ENCODE data around the gene BMP6.

BMP6 gene

DNA sequence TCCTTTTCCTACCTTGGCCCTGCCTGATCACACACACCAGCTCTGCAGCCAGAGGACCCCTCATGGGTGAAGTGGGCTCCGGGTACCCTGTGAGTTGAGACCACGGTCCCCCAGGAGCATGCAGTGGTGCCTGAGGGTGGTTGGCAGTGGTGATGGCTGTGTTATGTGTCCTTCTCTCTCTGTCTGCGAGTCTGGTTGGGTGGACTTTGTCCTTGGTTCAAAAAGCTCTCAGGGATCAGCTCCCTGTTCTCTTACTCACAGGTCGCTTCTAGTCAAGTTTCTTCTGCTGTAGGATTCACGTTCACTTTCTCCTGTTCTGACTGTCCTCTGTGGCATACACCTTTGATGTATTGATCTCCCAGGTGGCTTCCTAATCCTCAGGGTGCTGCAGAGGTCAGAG lies 100.1 kb downstream of the BMP6 start:
- DNase-seq (ENCODE audit: low read depth in 2 of 2), result no peak

DNA sequence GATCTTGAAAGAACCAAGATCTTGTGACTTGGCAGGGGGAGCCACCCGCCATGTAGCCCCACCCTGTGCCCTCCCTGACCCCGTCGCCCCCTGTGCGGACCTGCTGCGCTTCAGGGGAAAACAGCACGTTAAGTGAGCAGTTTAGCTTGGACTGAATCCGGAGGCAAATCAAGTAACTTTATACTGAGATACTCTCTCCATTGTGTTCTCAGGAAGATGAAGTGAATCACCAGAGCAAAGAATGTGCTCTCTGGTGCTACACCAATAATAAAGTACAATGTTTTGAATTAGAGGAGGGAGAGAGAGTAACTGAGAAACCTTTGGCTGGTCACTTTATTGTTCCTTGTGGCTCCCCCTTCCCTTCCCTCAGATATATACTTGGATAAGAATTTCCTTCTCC lies 101.2 kb downstream of the BMP6 start:
- DNase-seq (ENCODE audit: low read depth in 2 of 2), result no peak

DNA sequence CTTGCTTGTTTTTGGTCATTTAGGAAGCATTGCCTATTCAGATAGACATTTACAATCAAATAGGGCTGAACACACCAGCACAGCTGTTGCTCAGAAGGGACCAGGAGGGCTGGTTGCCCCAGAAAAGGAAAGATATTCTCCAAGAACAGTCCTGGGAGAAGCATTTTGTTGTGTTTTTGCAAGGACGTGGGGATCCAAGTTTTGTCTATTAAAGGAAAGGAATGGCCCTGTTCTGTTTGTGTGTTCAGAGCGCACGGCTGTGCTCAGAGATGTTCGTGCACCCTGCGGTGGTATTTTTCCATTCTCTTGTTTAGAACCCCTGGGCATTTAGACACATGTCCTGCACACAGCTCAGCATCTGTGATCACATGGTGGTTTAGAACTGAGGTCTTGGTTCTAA lies 102.2 kb downstream of the BMP6 start:
- no peak for DNase-seq (ENCODE audit: low read depth in 2 of 2)

DNA sequence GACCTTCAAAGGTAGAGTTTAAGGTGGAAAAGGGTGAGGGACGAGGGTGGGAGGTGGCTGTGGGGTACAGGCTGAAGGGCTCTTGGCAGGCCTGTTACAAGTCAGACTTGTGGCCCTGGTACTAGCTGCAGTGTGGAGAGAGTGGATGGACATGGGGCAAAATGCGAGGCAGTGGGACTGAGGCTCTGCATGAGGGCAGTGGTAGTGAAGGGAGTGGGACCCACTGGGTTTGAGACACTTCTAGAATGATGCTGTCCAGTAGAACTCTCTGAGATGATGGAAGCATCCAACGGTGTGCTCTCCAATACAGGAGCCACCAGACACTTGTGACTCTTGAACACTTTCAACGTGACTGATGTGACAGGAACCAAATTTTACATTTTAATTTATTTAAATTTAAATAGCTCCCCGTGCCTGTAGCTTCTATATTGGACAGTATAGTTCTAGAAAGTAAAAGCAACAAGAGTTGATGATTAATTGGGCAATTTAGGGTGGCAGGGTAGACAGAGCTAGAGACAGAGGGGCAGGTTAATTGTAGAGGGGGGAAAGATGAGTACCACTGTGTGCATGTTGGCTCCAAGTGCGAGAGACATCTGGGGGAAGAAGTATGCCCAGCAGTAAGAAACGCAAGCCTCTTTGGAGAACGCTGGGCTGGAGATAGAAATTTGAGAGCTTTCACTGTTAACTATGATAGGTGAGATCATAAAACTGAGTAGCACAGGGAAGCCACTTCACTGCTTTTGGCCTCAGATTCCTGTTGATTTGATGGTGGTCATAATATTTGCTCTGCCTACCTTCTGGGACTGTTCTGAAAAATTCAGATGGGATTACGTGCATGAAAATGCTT lies 107.2 kb downstream of the BMP6 start:
- DNase-seq (ENCODE audit: low read depth in 2 of 2), result no peak

DNA sequence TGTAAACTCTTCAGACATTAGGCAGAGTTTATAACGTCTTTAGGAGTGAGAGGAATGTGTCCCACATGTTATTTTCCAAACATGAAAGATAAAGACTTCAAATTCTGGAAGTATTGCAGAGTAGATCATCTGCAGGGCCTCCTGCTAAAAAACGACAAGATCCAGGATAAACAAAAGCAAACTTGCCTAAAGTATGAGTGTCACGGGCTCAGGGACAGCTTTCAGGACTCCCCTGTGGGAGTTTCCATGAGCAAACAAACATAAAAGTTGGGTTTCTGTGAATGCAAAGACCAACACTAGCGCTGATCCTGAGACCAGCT lies 107.8 kb downstream of the BMP6 start:
- no peak for DNase-seq (ENCODE audit: low read depth in 2 of 2)

DNA sequence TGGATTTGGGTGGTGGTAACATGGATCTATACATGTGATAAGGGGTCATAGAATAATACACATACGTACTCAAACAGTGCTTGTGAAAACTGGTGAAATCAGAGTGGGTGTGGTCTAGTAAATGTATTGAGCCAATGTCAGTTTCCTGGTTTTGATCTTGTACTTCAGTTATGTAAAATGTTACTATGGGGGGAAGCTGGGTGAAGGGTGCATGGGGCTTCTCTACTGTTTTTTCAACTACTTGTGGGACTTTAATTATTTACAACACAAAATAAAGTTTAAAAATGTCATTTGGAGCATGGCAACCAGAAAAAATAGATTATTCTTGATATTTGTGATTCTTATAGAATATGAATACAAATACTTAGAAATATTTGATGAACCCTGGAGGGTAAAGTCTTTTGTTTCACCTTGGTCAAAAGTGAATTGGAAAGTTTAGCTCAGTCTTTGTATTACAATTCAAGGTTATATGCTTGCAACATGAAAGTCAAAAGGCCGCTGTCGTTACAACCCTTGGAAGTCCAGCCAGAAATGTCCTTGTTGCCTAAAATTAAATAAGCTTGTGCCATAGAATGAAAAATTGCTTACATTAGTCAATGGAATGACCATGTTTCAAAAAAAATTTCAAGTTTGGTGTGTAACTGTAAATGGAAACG lies 110.6 kb downstream of the BMP6 start:
- no peak for DNase-seq (ENCODE audit: low read depth in 2 of 2)

DNA sequence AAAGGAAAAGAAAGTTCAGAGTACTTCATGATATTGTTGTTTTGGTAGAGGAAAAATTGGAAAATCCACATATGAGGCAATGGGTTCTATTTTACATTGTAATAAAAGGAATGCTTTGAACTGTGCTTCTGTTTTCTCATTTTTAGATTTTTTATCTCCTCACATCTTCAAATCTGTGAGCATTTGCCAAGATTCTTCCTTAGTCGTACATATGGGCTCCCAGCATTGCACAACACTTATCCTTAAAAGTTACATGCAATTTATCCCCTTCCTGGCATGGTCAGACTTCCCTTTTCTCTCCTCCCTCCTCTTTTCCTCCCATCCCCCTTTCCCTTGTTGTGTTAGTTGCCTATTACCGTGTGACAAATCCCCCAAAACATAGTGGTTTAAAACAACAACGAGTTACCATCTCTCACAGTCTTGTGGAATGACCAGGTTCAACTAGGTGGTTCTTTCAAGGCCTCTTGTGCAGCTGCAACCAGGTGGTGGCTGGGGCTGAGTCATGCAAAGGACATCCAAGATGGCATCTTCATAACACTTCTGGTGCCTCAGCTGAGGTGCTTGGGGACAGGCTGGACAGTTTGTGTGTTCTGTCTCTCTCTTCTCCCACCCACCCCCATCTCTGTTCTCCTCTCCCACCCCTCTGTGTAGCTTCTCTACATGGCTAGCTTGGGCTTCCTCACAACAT lies 116.0 kb downstream of the BMP6 start:
- no peak for DNase-seq (ENCODE audit: low read depth in 2 of 2)

DNA sequence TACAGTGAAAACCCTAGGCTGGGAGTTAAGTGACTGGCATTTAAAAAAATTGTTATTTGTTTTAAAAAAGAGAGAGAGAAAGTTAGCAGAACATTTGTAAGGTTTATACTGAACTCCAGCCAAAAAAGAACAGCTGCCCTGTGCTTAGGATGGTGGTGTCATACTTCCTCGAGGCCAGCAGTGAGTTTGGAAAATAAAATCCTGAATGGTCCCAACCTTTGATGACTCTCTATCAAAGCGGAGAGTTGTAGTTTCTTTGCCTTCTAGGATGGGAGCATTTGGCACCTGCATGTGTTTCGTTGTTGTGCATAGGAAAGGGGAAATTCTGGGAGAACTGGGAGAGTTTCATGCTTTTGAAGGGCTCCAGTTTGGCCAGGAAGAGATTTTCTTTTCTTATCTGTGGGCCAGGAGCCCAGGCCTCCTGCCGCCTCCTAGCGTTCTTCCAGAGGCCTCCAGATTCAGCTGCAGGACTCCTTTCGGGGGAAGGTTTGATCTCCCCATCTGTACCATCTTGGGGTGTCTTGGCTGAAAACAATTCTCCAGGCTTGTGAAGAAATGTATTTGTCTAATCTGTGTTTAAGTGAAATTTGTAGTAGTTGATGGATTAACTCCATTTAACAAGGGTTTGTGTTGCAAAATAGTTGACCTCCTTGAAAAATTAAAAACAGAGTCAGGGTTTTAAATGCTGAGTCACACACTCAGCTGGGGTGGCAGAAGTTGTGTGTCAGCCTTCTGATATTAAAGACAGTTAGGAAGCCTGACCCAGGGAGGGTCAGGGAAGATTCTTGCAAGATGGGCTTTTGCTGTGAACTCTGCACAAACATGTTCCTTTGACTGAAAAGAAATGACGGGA lies 121.3 kb downstream of the BMP6 start:
- no peak for DNase-seq (ENCODE audit: low read depth in 2 of 2)

DNA sequence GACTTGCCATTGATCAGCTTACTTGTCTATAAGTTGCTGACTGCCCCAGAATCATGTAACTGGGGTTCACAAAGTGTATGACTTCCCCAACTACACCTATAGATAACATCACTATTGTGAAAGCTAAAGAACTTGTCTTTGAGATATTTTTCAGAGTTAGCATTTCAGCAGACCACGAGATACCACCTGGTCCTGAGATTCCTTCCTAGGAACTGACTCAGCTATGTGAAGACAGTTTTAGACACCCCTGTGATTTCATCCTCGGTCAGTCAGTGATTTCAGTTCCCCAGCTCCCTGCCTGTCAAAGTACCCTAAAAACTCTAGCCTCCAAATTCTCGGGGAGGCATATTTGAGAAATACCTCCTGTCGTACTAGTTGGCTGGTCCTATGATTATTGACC lies 122.3 kb downstream of the BMP6 start:
- DNase-seq (ENCODE audit: low read depth in 2 of 2), result no peak

DNA sequence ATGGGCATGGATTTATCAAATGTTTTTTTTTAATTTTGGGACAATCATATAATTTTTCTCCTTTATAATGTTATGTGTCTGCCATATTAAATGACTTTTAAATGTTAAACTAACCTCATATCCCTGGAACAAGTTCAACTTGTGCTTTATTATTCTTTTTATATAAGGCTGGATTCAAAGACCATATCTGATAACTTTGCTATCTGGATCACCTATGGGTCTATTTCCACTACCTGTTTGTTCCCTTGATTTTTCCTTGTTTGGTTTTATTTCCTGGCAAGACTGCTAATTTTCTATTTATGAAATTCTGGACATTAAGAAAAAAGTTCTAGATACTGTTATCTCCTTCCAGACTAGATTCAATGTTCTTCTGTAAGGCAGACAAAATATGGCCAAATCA lies 125.9 kb downstream of the BMP6 start:
- DNase-seq (ENCODE audit: low read depth in 2 of 2), result no peak

DNA sequence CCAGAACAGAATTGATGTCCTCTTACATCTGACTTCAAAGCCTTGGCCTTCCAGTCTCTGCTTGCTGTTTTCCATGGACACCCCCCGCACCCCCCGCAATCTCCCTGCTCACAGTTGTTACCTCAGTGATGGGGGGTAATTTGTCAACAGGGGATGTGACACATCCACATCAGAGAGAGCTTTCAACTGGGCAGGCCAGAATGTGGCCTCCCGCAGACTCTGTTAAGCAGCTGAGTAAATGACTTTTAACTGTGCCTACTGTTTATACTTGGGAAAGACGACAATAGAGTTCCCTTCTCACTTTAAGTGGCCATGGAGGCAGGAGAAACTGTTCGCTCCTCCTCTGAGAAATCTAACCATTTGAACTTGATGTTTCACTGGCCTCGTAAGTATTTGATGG lies 133.7 kb downstream of the BMP6 start:
- no peak for DNase-seq (ENCODE audit: low read depth in 2 of 2)

DNA sequence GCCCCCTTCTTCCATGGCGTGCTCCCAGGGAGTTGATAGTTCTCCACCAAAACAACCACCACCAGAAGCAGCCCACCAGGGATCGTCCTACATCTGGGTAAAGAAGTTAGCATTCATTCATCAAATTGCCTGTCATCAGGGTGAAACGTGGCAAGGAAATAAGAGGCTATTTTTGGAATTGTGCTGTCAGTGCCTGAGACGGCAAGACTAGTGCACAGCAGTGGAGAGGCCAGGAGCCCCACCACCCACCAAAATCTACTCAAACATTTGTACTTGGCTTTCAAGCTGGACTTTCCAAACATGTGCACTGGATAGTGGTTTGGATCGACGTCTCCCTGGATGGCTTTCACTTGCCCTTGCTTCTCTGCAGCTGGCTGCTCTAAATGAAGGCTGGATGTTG lies 139.9 kb downstream of the BMP6 start:
- DNase-seq (ENCODE audit: low read depth in 2 of 2), result no peak

DNA sequence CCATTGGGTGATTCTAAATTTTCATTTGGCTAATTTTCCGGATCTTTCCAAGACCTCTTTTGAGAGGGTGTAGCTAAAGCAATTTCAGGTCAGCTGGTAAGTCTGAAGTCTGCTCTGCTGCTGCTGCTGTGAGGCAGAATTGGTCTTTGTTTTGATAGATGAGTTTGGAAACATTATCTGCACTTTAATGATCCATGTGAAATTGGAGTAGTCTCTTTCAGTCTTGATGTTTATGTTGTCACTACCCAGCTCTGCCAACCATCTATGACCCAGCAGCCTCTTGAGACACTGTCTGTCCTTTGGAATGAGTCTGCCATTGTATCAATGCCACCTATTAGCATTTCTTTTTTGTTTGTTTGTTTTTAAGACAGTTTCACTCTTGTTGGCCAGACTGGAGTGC lies 140.6 kb downstream of the BMP6 start:
- DNase-seq (ENCODE audit: low read depth in 2 of 2), result no peak

DNA sequence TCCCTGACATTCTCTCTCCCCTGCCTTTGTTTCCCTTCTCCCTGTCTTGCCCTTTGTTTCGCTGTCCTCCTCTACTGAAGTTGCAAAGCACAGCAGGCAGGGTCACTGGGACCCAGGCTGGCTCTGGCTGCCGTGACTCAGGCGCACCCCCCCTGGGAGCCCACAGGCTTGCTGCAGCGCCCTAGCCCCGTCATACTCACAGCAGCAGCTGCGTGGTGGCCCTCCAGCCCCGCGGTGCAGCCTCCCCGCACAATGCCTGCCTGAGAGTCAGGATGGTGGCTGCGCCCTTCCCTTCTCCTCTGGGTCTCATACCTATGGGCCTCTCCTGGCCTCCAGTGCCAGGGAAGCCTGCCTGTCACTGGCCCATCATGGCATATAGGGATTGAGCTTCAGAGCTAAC lies 143.0 kb downstream of the BMP6 start:
- no peak for DNase-seq (ENCODE audit: low read depth in 2 of 2)

DNA sequence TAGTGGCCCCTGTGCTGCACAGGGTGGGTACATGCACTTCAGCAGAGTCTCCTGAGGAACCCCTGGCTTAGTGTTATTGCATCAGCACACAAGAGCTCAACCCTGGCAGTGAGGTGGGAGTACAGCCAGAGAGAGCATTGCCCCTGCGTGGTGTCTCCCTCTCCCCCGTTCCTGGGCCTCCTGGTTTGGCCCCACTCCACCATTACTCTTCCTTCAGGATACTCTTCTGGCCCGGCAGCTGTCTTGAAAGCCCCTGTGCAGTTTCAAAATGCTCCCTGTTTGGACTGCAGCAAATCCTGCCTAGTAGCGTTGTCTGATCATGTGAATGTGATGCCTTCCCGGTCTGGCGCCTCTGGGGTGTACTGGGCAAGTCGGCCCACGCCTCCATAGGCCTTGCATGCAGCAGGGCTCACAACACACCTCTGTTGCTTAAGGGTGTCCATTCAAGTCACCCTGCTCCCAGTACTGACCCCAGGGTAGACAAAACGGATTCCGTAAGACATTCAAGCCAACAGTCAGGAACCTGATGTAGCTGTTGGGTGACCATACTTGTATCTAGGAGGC lies 152.6 kb downstream of the BMP6 start:
- no peak for DNase-seq (ENCODE audit: low read depth in 2 of 2)

DNA sequence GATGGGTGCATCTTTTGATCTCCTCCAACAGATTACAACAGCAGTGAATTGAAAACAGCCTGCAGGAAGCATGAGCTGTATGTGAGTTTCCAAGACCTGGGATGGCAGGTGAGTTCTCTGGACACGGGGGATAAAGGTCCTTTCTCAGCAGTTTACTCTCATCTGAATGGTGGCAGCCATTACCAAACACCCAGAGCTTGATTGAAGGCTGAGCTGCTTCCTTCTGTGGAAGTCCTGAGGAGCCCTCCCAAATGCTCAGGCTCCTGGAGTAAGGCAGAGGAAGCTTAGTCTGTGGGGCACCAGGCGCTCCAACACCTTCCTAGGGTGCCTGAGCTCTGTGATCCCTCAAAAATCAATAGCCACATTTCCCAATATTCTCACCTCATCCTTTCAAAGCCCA lies 153.1 kb downstream of the BMP6 start:
- no peak for DNase-seq (ENCODE audit: low read depth in 2 of 2)

DNA sequence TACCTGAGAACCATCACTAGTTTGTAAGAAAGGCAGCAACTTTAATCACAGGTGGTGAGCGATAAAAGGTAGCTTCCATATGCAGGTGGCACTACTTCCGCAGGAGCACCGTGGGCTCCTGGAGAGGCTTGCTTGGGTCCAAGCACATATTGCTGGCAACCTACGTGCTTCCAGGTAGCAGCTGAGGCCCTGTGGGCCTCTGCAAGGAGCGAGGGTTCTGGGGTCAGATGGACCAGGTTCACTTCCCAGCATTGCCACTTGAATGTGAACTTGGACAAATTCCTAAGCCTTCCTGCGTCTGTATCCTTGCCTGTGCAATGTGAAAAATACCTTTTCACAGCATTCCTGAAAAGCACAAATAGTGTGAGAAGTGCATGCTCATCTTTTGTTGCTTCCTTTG lies 153.7 kb downstream of the BMP6 start:
- DNase-seq (ENCODE audit: low read depth in 2 of 2), result no peak

DNA sequence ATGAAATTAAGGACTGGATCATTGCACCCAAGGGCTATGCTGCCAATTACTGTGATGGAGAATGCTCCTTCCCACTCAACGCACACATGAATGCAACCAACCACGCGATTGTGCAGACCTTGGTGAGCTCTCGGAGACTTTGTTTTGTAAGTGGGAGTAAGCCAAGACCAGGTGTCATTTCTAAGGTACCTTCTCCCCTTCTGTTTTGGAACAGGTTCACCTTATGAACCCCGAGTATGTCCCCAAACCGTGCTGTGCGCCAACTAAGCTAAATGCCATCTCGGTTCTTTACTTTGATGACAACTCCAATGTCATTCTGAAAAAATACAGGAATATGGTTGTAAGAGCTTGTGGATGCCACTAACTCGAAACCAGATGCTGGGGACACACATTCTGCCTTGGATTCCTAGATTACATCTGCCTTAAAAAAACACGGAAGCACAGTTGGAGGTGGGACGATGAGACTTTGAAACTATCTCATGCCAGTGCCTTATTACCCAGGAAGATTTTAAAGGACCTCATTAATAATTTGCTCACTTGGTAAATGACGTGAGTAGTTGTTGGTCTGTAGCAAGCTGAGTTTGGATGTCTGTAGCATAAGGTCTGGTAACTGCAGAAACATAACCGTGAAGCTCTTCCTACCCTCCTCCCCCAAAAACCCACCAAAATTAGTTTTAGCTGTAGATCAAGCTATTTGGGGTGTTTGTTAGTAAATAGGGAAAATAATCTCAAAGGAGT lies 154.2 kb downstream of the BMP6 start:
- DNase-seq (ENCODE audit: low read depth in 2 of 2), result no peak

DNA sequence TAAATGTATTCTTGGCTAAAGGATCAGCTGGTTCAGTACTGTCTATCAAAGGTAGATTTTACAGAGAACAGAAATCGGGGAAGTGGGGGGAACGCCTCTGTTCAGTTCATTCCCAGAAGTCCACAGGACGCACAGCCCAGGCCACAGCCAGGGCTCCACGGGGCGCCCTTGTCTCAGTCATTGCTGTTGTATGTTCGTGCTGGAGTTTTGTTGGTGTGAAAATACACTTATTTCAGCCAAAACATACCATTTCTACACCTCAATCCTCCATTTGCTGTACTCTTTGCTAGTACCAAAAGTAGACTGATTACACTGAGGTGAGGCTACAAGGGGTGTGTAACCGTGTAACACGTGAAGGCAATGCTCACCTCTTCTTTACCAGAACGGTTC lies 154.8 kb downstream of the BMP6 start:
- no peak for DNase-seq (ENCODE audit: low read depth in 2 of 2)

DNA sequence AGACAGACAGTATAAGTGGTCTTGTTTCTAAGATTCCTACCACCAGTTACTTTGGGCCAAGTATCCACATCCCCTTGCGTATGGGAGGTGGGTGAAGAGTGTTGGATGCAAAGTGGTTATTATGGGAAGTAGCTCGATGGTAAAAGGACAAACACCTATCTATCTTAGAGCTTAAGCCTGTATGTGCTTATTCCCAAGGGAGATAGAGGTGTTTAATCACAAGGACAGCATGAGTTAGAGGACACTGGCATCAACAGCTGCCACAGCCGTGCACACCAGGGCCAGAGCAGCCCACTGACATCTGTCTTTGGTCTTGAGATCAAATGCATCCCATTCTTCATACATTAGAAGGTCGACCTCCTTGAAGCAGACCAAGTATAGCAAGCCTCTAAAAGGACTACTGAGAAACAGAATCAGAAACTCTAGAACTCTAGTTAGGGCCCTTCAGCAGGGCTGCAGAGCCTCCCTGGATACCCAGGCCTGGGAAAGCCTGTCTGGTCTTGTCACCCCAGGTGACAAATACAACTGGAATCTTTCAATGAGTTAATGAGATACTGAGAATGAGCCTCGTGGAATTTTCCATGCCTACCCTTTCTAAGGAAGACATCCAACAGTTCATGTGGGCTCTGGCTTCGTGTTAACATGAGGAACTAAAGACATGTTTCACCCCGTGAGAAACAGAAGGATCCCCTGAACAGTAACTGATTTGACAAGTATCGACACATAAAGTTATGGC lies 156.0 kb downstream of the BMP6 start:
- DNase-seq (ENCODE audit: low read depth in 2 of 2), result no peak

Measured in stimulated activated CD4-positive, alpha-beta T cell treated with anti-CD3 and anti-CD28 coated beads, Interleukin-12 subunit alpha, Interleukin-12 subunit beta, amount 100 ng/mL, for 24 hours (primary cell).